ENCODE data around the gene KLHL29.

DNA sequence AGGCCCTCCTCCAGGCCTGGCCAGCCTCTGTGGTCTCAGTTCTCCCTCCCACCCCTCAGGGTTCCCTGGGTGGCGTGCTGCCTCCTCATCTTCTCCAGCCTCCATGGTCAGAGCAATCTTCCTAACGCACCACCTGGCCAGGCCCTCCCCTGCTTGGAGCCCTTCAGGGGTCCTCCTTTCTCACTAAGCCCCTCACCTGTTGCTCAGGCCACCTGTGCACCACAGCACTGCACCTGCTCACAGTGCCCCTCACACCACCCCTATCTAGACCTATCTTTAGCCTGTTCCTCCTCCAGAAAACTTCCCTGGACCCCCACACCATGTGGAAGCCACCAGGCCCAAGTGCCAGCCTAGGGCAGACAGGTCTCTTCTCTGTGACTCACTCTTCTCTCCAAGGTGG, 274.8 kb downstream of the KLHL29 start:
- TF ChIP-seq, protein P1, sequence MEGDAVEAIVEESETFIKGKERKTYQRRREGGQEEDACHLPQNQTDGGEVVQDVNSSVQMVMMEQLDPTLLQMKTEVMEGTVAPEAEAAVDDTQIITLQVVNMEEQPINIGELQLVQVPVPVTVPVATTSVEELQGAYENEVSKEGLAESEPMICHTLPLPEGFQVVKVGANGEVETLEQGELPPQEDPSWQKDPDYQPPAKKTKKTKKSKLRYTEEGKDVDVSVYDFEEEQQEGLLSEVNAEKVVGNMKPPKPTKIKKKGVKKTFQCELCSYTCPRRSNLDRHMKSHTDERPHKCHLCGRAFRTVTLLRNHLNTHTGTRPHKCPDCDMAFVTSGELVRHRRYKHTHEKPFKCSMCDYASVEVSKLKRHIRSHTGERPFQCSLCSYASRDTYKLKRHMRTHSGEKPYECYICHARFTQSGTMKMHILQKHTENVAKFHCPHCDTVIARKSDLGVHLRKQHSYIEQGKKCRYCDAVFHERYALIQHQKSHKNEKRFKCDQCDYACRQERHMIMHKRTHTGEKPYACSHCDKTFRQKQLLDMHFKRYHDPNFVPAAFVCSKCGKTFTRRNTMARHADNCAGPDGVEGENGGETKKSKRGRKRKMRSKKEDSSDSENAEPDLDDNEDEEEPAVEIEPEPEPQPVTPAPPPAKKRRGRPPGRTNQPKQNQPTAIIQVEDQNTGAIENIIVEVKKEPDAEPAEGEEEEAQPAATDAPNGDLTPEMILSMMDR (IDR thresholded peaks at IDR 0.05), result no peak
- no peak for TF ChIP-seq POLR2A (IDR thresholded peaks at IDR 0.05)

All from thyroid gland (tissue), 4 donors.